HepG2 (cell line): ENCODE data around the gene SPAG7. TPM values are rescaled to one million over a fixed set of nuclear protein-coding genes. Genes with fewer than 3 reads are reported as not detected.

ENCODE experiments used
- AGO2 ChIP-seq: fragments of 200-400 bp; formaldehyde crosslinking; optimal IDR thresholded peaks from 2 replicates; pipeline ENCODE3; 2017; ENCODE audit warnings: mild to moderate bottlenecking, low read depth, low read length, moderate library complexity
- ATM ChIP-seq: fragments of 450-650 bp; IDR thresholded peaks from 2 replicates; pipeline ENCODE4 v1.7.1; 2017; ENCODE audit warnings: mild to moderate bottlenecking, borderline replicate concordance
- CEBPB ChIP-seq: IDR thresholded peaks from 2 replicates; pipeline ENCODE4 v1.6.1; 2011; ENCODE audit warnings: low read depth, low read length, improper control_type of control experiment, borderline replicate concordance
- EEA1 ChIP-seq: sonication (generic); formaldehyde crosslinking; IDR thresholded peaks from 2 replicates; pipeline ENCODE4 v1.5.1; 2020; ENCODE audit warnings: mild to moderate bottlenecking, missing genetic modification reagents, borderline replicate concordance
- EZH2 ChIP-seq: conservative IDR thresholded peaks from 2 replicates; pipeline ENCODE4 v1.6.1; 2012; ENCODE audit warnings: mild to moderate bottlenecking, low read depth, low read length, moderate library complexity
- HCFC1 ChIP-seq: fragments of 150-350 bp; IDR thresholded peaks from 2 replicates; pipeline ENCODE4 v1.6.1; 2014; ENCODE audit warnings: low read depth, low read length
- KDM4B ChIP-seq: sonication (generic); formaldehyde crosslinking; IDR thresholded peaks from 2 replicates; pipeline ENCODE4 v1.4.0; 2020; ENCODE audit warnings: missing genetic modification reagents
- KLF11 ChIP-seq: IDR thresholded peaks from 2 replicates; pipeline ENCODE4 v1.6.1; 2016; ENCODE audit warnings: missing compliant biosample characterization
- MEIS2 ChIP-seq: sonication (generic); formaldehyde crosslinking; IDR thresholded peaks from 2 replicates; pipeline ENCODE4 v1.9.0; 2021; ENCODE audit warnings: mild to moderate bottlenecking, missing genetic modification reagents
- NONO ChIP-seq, 2 experiments: fragments of 450-650 bp in 1 of 2; sonication (generic) in 1 of 2; formaldehyde crosslinking in 1 of 2; IDR thresholded peaks in 1 of 2; conservative IDR thresholded peaks in 1 of 2; 2 replicates each; pipeline versions ENCODE4 v1.6.1 to v1.8.0; 2017 to 2022; ENCODE audit warnings: mild to moderate bottlenecking in 1 of 2, missing genetic modification reagents in 1 of 2, moderate library complexity in 1 of 2
- NR0B2 ChIP-seq: sonication (generic); formaldehyde crosslinking; IDR thresholded peaks from 2 replicates; pipeline ENCODE4 v1.4.0; 2020; ENCODE audit warnings: mild to moderate bottlenecking, missing genetic modification reagents
- PHF8 ChIP-seq: sonication (generic); formaldehyde crosslinking; IDR thresholded peaks from 2 replicates; pipeline ENCODE4 v1.5.0; 2020; ENCODE audit warnings: missing genetic modification reagents
- SETDB1 ChIP-seq: sonication (generic); formaldehyde crosslinking; IDR thresholded peaks from 2 replicates; pipeline ENCODE4 v1.5.1; 2020; ENCODE audit warnings: missing genetic modification reagents, mild to moderate bottlenecking, borderline replicate concordance
- TCF7L2 ChIP-seq: IDR thresholded peaks from 2 replicates; pipeline ENCODE4 v1.6.1; 2011; ENCODE audit warnings: mild to moderate bottlenecking, low read depth, low read length, moderate library complexity
- TMF1 ChIP-seq: sonication (generic); formaldehyde crosslinking; IDR thresholded peaks from 2 replicates; pipeline ENCODE4 v1.8.1; 2022; ENCODE audit warnings: low read depth, missing genetic modification reagents
- ZMYM4 ChIP-seq: sonication (generic); formaldehyde crosslinking; IDR thresholded peaks from 2 replicates; pipeline ENCODE4 v1.8.1; 2023; ENCODE audit warnings: mild to moderate bottlenecking, missing genetic modification reagents
- ZNF142 ChIP-seq: sonication (generic); formaldehyde crosslinking; IDR thresholded peaks from 2 replicates; pipeline ENCODE4 v1.4.0; 2020; ENCODE audit warnings: missing genetic modification reagents
- ZNF550 ChIP-seq: sonication (generic); formaldehyde crosslinking; IDR thresholded peaks from 2 replicates; pipeline ENCODE4 v1.4.0; 2020; ENCODE audit warnings: mild to moderate bottlenecking, missing genetic modification reagents, borderline replicate concordance
- ZNF768 ChIP-seq: sonication (generic); formaldehyde crosslinking; IDR thresholded peaks from 2 replicates; pipeline ENCODE4 v1.4.0; 2020; ENCODE audit warnings: missing genetic modification reagents
- ZNF780A ChIP-seq: sonication (generic); formaldehyde crosslinking; IDR thresholded peaks from 2 replicates; pipeline ENCODE4 v1.8.0; 2022; ENCODE audit warnings: mild to moderate bottlenecking, missing genetic modification reagents, moderate library complexity
- polyA plus RNA-seq, 8 experiments: library from polyadenylated mRNA; depleted of rRNA in 3 of 8; stranded (reverse) in 7 of 8; unstranded in 1 of 8; fragments of >200 nt; fragmentation: Illumina TruSeq in 4 of 8; extraction: Trizol in 4 of 8; gene quantifications; 2 replicates each; pipeline versions ENCODE4 v1.2.1 to v1.2.3, GENCODE V29; 2011 to 2016; ENCODE audit warnings: low read depth in 4 of 8, missing spikeins in 1 of 8, mixed read lengths in 1 of 8; ENCODE audit not compliant: insufficient read depth in 1 of 8
- total RNA-seq, 5 experiments: library from RNA; depleted of rRNA; stranded (reverse); fragments of >200 nt; fragmentation: Illumina TruSeq; extraction: Trizol; gene quantifications; 2 replicates each; pipeline ENCODE4 v1.2.3, GENCODE V29; 2016; ENCODE audit warnings: low read depth in 1 of 5
- TF ChIP-seq, protein P1 (sequence below): sonication (generic); formaldehyde crosslinking; IDR thresholded peaks from 2 replicates; pipeline ENCODE4 v1.4.0; 2020; ENCODE audit warnings: missing genetic modification reagents

Gene SPAG7
- total and polyA plus RNA-seq, 2 of the 13 experiments (the other 11 are each of a cell fraction or from before 2014, with no cell fraction given): 51.0 to 59.0 TPM

DNA sequence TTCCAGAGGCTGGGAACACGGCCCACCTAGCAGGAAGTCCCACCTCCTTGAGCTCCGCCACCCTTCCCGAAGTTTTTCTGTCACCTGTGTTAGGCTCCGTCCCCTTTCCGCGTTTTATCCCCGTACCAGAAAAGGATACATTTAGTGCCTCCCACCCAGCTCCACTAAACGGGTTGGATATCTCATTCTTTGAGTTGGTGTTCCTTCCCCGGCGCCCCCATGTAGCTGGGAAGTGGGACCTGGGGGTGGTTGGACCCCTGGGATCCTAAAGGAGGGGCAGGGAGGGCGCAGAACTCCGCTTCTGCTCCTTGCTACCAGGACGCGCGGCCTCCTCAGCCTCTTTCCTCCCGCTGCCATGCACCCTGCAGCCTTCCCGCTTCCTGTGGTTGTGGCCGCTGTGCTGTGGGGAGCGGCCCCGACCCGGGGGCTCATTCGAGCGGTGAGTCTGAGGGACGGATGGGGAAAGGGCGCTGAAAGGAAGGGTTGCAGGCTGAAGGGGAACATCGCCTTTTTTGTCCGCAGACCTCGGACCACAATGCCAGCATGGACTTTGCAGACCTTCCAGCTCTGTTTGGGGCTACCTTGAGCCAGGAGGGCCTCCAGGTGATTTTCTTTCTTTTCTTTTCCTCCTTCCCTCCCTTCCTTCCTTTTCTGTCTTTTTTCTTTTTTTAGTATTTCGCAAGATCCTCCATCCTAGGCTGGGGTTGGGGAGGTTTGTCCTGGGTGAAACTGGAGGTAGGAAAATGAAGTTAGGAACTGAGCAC lies 26.9 kb downstream of the SPAG7 start (continued):
- no peak for TF ChIP-seq TMF1 (CRISPR knock-in tag)
- TF ChIP-seq TCF7L2: no peak
- TF ChIP-seq ZNF142 (CRISPR knock-in tag): no peak
- no peak for TF ChIP-seq EZH2
- TF ChIP-seq ZNF780A: no peak
- TF ChIP-seq NR0B2 (CRISPR knock-in tag): no peak
- TF ChIP-seq AGO2: peak; percentile 70
- no peak for TF ChIP-seq EEA1 (CRISPR knock-in tag)
- no peak for TF ChIP-seq NONO (IDR thresholded peaks at IDR 0.05)
- no peak for TF ChIP-seq NONO (CRISPR knock-in tag; conservative IDR thresholded peaks at IDR 0.05)
- TF ChIP-seq SETDB1 (CRISPR knock-in tag): no peak
- no peak for TF ChIP-seq HCFC1
- TF ChIP-seq ZMYM4 (CRISPR knock-in tag): no peak
- TF ChIP-seq PHF8 (CRISPR knock-in tag): 0 out of 2 replicates have a peak, but pooled peaks have one; percentile 13
- TF ChIP-seq ZNF550 (CRISPR knock-in tag): 0 out of 2 replicates have a peak, but pooled peaks have one; percentile 26
- TF ChIP-seq ZNF768 (CRISPR knock-in tag): no peak; the same call in 1 of the 2 replicates
- TF ChIP-seq CEBPB: 0 out of 2 replicates have a peak, but pooled peaks have one; percentile 21
- TF ChIP-seq MEIS2 (CRISPR knock-in tag): no peak
- no peak for TF ChIP-seq ATM
- TF ChIP-seq, protein P1, sequence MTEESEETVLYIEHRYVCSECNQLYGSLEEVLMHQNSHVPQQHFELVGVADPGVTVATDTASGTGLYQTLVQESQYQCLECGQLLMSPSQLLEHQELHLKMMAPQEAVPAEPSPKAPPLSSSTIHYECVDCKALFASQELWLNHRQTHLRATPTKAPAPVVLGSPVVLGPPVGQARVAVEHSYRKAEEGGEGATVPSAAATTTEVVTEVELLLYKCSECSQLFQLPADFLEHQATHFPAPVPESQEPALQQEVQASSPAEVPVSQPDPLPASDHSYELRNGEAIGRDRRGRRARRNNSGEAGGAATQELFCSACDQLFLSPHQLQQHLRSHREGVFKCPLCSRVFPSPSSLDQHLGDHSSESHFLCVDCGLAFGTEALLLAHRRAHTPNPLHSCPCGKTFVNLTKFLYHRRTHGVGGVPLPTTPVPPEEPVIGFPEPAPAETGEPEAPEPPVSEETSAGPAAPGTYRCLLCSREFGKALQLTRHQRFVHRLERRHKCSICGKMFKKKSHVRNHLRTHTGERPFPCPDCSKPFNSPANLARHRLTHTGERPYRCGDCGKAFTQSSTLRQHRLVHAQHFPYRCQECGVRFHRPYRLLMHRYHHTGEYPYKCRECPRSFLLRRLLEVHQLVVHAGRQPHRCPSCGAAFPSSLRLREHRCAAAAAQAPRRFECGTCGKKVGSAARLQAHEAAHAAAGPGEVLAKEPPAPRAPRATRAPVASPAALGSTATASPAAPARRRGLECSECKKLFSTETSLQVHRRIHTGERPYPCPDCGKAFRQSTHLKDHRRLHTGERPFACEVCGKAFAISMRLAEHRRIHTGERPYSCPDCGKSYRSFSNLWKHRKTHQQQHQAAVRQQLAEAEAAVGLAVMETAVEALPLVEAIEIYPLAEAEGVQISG (CRISPR knock-in tag): peak; percentile 28; the same call in 1 of the 2 replicates
- no peak for TF ChIP-seq KDM4B
- no peak for TF ChIP-seq KLF11 (CRISPR knock-in tag)
